GM23338 (cell line): ENCODE data around the gene ROR1.
A peak's percentile ranks its signal among the peaks of the same experiment; 100 is the strongest.

ENCODE experiments used
- CTCF ChIP-seq, 2 experiments: fragments of 200-600 bp in 1 of 2; sonication (generic) in 1 of 2; conservative IDR thresholded peaks; 2 replicates each; pipeline versions ENCODE4 v1.5.1 to v1.6.1; 2016 to 2017; ENCODE audit warnings: antibody characterized with exemption in 2 of 2, low read depth in 2 of 2, mild to moderate bottlenecking in 2 of 2, moderate library complexity in 1 of 2
- EZH2 ChIP-seq: fragments of 200-600 bp; sonication (generic); IDR thresholded peaks from one replicate; pipeline ENCODE4 v1.8.0; 2017; ENCODE audit warnings: antibody characterized with exemption, mild to moderate bottlenecking, low read depth; ENCODE audit not compliant: unreplicated experiment
- EZH2phosphoT487 ChIP-seq: fragments of 200-600 bp; sonication (generic); IDR thresholded peaks from one replicate; pipeline ENCODE4 v1.8.1; 2018; ENCODE audit warnings: antibody characterized with exemption; ENCODE audit not compliant: unreplicated experiment
- JUNB ChIP-seq: IDR thresholded peaks from one replicate; pipeline ENCODE4 v1.6.1; 2016; ENCODE audit warnings: antibody characterized with exemption; ENCODE audit not compliant: unreplicated experiment
- REST ChIP-seq: IDR thresholded peaks from one replicate; pipeline ENCODE4 v1.6.1; 2018; ENCODE audit warnings: antibody characterized with exemption; ENCODE audit not compliant: unreplicated experiment

- TF ChIP-seq JUNB (no peak), REST (peak; percentile 10), EZH2phosphoT487 (no peak), EZH2 (no peak), CTCF (conservative IDR thresholded peaks at IDR 0.05; ENCODE audit: low read depth in 2 of 2) (no peak)
Measured at GRCh38 chr1:63731117-63732043, 42.4 kb upstream of the ROR1 start.
